ENCODE data around the gene OBP2B.
"Not testable (repeated sequence)": the region's sequence is repeated elsewhere in the genome, so short reads cannot be mapped to it uniquely, and the experiment has no call there.

Gene OBP2B

GRCh38 chr9:133221177-133221809 is 12.2 kb upstream of the OBP2B start:
- no peak for DNase-seq

- not testable (repeated sequence) for DNase-seq
Observed at GRCh38 chr9:133218049-133218975, 9.3 kb upstream of the OBP2B start.

- not testable (repeated sequence) for DNase-seq
Observed at GRCh38 chr9:133217333-133217988, 8.4 kb upstream of the OBP2B start.

DNA sequence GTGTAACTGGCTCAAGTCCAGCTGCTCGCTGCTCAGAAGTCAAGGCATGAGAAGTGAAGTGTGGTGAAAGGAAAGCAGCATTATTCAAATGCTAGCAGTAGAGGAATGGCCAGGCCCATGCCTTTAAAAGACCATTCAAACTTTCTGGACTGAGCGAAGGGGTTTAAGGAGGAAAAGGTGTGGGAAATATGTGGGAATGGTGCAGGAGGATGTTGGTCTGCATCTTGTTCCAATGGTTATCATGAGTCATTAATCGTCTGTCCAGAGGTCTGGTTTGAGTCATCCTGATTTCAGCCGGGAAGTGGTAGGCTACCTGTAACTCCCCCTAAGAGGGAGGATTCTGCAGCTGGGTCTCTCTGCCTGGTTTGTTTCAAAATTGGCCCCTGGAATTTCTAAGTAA is 5.2 kb upstream of the OBP2B start:
- not testable (repeated sequence) for DNase-seq

- DNase-seq, result no peak
Observed at GRCh38 chr9:133210609-133211008, 1.6 kb upstream of the OBP2B start.

GRCh38 chr9:133210202-133210532 is 1.1 kb upstream of the OBP2B start:
- DNase-seq, result peak; percentile 4

GRCh38 chr9:133209327-133210201 is 514 bp upstream of the OBP2B start:
- DNase-seq, result not testable (repeated sequence)

DNA sequence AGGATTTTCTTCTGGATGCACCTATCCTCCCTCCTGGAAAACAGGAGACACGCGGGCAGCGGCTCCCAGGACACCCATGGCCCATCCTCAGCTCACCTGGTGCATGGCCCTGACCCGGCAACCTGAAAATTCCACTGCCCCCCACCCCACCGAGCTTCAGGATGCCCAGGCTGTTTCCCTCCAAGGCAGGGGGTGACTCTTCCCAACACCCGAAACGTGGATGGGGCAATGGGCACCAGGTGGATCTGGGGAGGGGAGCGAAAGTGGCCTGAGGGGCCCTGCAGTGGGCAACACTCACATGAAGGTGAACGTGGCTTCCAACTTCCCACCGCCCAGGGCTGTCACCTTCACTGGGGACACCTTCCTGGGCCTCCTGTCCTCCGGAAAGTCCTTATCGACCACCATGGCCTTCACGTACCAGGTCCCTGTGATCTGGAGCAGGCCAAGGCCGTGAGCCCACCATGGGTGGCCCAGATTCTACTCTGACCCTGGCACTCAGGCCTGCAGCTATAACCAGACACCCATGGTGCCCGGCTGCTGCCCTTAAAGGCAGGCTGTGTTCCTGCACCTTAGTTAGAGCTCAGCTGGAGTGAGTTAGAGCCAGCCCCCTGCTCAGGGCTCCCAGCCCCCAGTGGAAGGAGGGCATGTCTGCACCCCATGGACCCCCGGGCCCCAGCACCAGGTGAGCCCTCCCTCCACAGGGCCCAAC is 725 bp downstream of the OBP2B start:
- not testable (repeated sequence) for DNase-seq

DNA sequence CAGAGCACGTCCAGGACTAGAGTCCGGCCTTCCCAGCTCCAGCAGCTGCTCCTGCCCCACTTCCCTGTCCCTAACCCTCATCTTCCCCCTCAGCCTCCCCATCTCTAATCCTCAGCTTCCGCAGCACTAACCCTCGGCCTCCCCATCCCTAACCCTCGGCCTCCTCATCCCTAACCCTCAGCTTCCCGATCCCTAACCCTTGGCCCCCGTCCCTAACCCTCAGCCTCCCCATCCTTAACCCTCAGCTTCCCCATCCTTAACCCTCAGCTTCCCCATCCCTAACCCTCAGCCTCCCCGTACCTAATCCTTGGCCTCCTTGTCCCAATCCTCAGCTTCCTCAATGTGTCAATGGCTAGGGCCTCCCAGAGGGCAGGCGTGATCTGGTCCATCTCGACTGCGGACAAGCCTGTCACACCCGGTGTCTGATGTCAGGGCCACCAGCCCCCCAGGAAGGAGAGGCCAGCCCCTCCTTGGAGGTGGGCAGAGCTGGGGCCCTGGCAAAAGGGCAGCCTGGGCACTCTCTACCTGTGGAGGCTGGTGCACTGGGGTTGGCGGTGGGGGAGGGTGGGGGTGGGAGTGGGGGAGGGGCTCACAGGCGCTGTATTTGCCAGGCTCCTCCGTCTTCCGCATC is 1.4 kb downstream of the OBP2B start:
- no peak for DNase-seq

DNA sequence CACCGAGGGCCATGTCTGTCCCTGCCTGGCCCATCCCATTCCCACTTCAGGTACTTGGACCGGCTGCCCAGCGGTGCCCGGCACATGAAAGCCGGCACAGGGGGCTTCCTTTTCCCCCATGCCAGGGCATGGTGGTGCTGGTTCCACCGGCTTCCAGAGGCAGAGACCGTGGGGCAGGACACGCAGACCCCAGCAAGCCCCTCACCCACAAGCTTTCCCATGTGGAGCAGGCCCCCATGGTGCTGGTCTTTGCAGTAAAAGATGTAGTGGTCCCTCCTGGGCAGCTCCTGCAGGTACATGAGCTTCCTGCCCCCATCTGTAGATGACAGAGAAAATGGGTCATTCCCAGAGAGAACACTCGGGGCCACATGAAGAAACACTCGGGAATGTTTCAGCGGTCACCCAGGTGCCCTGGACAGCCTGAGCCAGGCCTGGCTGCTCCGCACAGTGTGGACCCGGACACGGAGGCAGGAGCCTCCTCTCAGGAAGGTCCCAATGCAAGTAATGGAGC is 2.0 kb downstream of the OBP2B start:
- no peak for DNase-seq

DNA sequence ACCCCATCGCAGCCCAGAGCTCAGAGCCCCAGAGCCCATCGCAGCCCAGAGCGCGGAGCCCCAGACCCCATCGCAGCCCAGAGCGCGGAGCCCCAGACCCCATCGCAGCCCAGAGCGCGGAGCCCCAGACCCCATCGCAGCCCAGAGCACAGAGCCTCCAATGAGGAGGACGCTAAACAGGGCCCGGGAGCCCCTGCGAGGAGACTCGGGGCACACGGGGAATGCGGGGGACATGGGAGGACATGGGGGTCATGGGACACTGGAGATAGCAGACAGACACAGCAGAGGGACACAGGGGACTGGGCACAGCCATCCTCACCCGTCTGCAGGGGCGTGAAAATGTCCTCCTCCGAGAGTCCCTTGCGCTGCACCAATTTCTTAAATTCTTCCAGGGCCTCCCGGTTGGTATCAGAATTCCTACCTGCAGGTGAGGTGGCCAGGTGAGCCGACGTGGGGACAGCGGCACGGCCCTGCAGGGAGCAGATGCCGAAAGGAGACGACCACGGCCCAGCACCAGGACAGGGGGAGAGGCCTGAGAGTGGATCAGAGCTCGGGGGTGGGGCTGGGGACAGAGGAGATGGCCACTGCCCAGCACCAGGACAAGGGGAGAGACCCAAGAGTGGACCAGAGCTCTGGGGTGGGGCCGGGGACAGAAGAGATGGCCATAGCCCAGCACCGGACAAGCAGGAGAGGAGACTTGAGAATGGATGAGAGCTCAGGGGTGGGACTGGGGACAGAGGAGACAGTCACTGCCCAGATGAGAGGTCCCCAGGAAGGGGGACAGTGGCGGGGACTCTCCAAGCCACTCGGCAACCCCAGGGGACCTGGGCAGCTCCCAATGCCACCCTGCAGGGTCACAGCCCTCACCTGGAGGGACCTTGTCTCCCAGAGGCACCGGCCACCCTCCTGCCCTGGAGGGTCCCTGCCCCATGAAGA is 2.8 kb downstream of the OBP2B start:
- DNase-seq, result no peak

GRCh38 chr9:133205481-133205887 is 3.6 kb downstream of the OBP2B start:
- not testable (repeated sequence) for DNase-seq

- no peak for DNase-seq
Observed at GRCh38 chr9:133204993-133205336, 4.1 kb downstream of the OBP2B start.

GRCh38 chr9:133204335-133204992 is 4.6 kb downstream of the OBP2B start:
- no peak for DNase-seq

DNA sequence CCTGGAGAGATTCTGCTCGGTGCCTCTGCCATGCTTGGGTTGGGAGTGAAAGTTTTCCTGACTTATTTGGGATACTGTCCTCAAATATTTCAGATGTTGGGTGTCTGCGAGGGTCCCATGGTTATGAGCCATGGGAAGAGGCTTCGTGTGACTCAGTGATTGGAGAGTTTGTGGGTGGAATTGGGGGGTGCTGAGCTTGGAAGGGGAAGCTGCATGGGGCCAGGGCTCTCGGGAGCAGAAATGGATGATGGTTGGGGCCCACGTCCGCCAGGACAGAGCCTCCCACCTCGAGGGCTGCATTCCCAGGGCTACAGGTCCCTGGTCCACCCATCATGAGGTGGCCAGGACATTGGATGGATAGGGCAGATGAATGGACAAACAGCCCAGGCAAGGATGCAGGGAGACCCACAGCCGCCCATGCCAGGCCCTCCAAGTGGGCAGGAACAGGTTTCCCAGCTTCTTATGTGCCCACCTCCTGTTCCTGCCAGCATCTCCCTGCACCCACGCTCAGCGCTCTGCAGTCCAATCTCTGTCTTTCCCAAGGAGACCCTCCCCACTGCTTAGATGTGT is 5.5 kb downstream of the OBP2B start:
- no peak for DNase-seq

GRCh38 chr9:133202688-133203453 is 6.2 kb downstream of the OBP2B start:
- DNase-seq, result no peak

DNA sequence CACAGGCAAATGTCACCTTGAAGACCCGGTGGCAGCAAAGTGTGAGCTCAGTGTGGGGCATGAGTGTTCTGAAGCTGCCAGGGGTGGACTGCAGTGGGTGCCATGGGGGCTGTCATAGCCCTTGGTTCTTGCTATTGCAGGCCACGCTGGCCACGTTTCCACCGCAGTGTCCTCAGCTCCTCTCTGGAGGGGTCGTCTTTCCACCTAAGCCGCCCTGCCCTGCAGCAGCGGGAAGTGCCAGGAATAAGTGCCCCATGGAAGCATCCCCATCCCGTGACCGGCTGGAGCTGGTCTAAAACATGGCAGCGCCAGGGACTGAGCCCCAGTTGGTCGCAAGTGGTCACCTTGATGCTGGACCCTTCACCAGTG is 6.9 kb downstream of the OBP2B start:
- no peak for DNase-seq

DNA sequence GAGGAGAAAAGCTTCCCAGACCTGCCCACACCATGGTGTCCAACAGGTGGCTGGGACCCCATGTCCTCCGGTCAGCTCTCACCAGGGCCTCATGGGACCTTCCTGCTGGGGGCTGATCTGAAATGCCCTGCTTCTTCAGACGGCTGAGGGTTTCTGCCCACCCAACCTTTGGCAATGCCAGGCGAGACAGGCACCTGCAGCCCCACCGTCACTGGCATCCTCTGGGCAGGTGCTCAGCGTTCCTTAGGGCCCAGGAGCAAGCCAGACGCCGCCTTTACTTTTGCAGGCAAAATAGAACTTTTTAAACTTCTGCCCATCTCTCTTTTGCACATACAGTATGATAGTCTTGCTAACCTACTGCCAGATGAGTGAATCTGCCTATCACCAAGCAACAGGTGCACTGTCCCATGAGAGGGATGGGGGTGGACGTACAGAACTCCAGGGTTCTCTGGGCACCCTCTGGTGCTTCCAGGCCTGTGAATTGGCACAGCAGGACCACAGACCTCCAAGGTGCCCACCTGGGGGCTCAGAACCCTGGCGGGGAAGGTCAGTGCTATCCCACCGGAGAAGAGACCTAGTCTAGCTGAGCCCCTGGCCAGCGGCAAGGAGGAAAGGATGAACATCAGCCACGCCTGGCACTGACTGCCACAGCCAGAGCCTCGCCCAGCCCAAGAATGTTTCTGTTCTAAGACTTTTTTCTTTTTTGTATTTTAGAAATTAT is 7.5 kb downstream of the OBP2B start:
- DNase-seq, result no peak

Data from NCI-H1105 treated with DMSO at 0.1 percent for 48 hours (cell line).